ENCODE results near the gene SND1. TPM values are rescaled to one million over a fixed set of nuclear protein-coding genes. Genes with fewer than 3 reads are reported as not detected.

SND1 gene
- polyA plus RNA-seq, 1 donor, result 92.5 TPM

- DNase-seq, result no peak
Measured at GRCh38 chr7:128053991-128054390, 402.0 kb downstream of the SND1 start.

GRCh38 chr7:128054511-128054910 lies 402.5 kb downstream of the SND1 start:
- no peak for DNase-seq

- no peak for DNase-seq
Measured at GRCh38 chr7:128055637-128056036, 403.6 kb downstream of the SND1 start.

- DNase-seq, result no peak
Measured at GRCh38 chr7:128056901-128057300, 404.9 kb downstream of the SND1 start.

GRCh38 chr7:128057909-128058308 lies 405.9 kb downstream of the SND1 start:
- DNase-seq, result no peak

GRCh38 chr7:128059143-128059988 lies 407.4 kb downstream of the SND1 start:
- no peak for DNase-seq

- DNase-seq, result no peak
Measured at GRCh38 chr7:128060018-128060417, 408.0 kb downstream of the SND1 start.

GRCh38 chr7:128063088-128063487 lies 411.1 kb downstream of the SND1 start:
- no peak for DNase-seq

- DNase-seq, result no peak
Measured at GRCh38 chr7:128065872-128066271, 413.9 kb downstream of the SND1 start.

GRCh38 chr7:128066395-128066794 lies 414.4 kb downstream of the SND1 start:
- no peak for DNase-seq

GRCh38 chr7:128066858-128067257 lies 414.9 kb downstream of the SND1 start:
- DNase-seq, result no peak

- no peak for DNase-seq
Measured at GRCh38 chr7:128067983-128068382, 416.0 kb downstream of the SND1 start.

GRCh38 chr7:128068785-128069184 lies 416.8 kb downstream of the SND1 start:
- DNase-seq, result no peak

- no peak for DNase-seq
Measured at GRCh38 chr7:128069373-128070364, 417.7 kb downstream of the SND1 start.

GRCh38 chr7:128071376-128071775 lies 419.4 kb downstream of the SND1 start:
- no peak for DNase-seq

- no peak for DNase-seq
Measured at GRCh38 chr7:128071801-128072200, 419.8 kb downstream of the SND1 start.

- DNase-seq, result no peak
Measured at GRCh38 chr7:128073671-128074310, 421.8 kb downstream of the SND1 start.

- DNase-seq, result no peak
Measured at GRCh38 chr7:128074336-128074735, 422.3 kb downstream of the SND1 start.

GRCh38 chr7:128074736-128075135 lies 422.7 kb downstream of the SND1 start:
- no peak for DNase-seq

- DNase-seq, result no peak
Measured at GRCh38 chr7:128075242-128076095, 423.5 kb downstream of the SND1 start.

GRCh38 chr7:128076196-128076795 lies 424.3 kb downstream of the SND1 start:
- no peak for DNase-seq

Measured in hindlimb muscle (tissue), 1 donor.